Activated CD4-positive, alpha-beta T cell treated with anti-CD3 and anti-CD28 coated beads for 36 hours (primary cell): ENCODE results near the gene ETV2. TPM values are rescaled to one million over a fixed set of nuclear protein-coding genes. Genes with fewer than 3 reads are reported as not detected.
"Not testable (repeated sequence)": the region's sequence is repeated elsewhere in the genome, so short reads cannot be mapped to it uniquely, and the experiment has no call there.

Experiments
- ATAC-seq: fragments of 200-7000 bp; cut with Tn5 transposase; one replicate; pipeline ENCODE4 v1.10.0; 2021; ENCODE audit warnings: mild to moderate bottlenecking, moderate library complexity
- CTCF ChIA-PET: fragments of 350-600 bp; sonication (Branson Sonifier 250); formaldehyde crosslinking; loops from one replicate; lab custom pipeline; 2021; ENCODE audit warnings: antibody characterized with exemption; lab: Charles Lee
- POLR2A ChIA-PET: fragments of 350-600 bp; sonication (Branson Sonifier 250); formaldehyde crosslinking; loops from one replicate; lab custom pipeline; 2021; ENCODE audit warnings: antibody characterized with exemption, inconsistent platforms; lab: Charles Lee
- DNase-seq: peaks from one replicate; pipeline ENCODE4 v3.0.0-alpha.2; 2020
- H3K27ac Mint-ChIP-seq: one replicate; pipeline ENCODE4 v1.8.0; 2021; ENCODE audit warnings: mixed read lengths
- H3K27me3 Mint-ChIP-seq: one replicate; pipeline ENCODE4 v1.8.0; 2021; ENCODE audit warnings: mixed read lengths
- H3K36me3 Mint-ChIP-seq: one replicate; pipeline ENCODE4 v1.8.0; 2021; ENCODE audit warnings: low read depth, mixed read lengths
- H3K4me1 Mint-ChIP-seq: one replicate; pipeline ENCODE4 v1.8.0; 2021; ENCODE audit warnings: mixed read lengths
- H3K4me3 Mint-ChIP-seq: one replicate; pipeline ENCODE4 v1.8.0; 2021; ENCODE audit warnings: mild to moderate bottlenecking, moderate library complexity, mixed read lengths
- H3K9me3 Mint-ChIP-seq: one replicate; pipeline ENCODE4 v1.8.0; 2021; ENCODE audit warnings: low read depth, mixed read lengths
- intact Hi-C, 2 experiments: fragments of 100-400 bp; cut with DNase I in 1 of 2; cut with micrococcal nuclease in 1 of 2; formaldehyde crosslinking; loops; one replicate each; pipeline versions ENCODE4 v1.14.2 to v1.15.1; 2022 to 2024; cut with DNase I, micrococcal nuclease
- total RNA-seq, 2 experiments: library from RNA; stranded (reverse); gene quantifications; one replicate each; pipeline ENCODE4 v1.2.3, GENCODE V29; 2021

Gene ETV2
- total RNA-seq, 2 experiments from 2014 or later = 0.37 to 1.1 TPM

GRCh38 chr19:35689836-35690235 is 48.3 kb downstream of the ETV2 start:
- Mint-ChIP-seq H3K4me1 (peaks cover 8% of the 10 kb centered on the region), H3K4me3 (no peak overlapping the region), H3K36me3 (no peaks in the 10 kb centered on the region), H3K27me3 (no peaks in the 10 kb centered on the region), H3K27ac (no peak overlapping the region), H3K9me3 (no peaks in the 10 kb centered on the region)
- CTCF ChIA-PET = interaction anchor here (0.7 to 1.2 kb wide), 2 partner anchors 23 to 24 kb away, joined by 3 to 4 read pairs; partner anchors contain the start of gene UPK1A
- DNase-seq (no peak), ATAC-seq (no peak)
- POLR2A ChIA-PET = no interaction called here
- intact Hi-C loops = loop anchor here (5.0 kb wide), 3 partner anchors 143 to 192 kb away; partner anchors contain the start of gene TMEM147 (in 1 of the 2)

GRCh38 chr19:35691106-35691505 is 49.6 kb downstream of the ETV2 start:
- H3K9me3 Mint-ChIP-seq, H3K36me3 Mint-ChIP-seq, DNase-seq, POLR2A ChIA-PET, H3K27me3 Mint-ChIP-seq, H3K4me3 Mint-ChIP-seq, H3K4me1 Mint-ChIP-seq, H3K27ac Mint-ChIP-seq, ATAC-seq: not testable (repeated sequence)
- CTCF ChIA-PET = interaction anchor here (0.6 to 9.5 kb wide), 2 partner anchors 21 to 283 kb away, joined by 3 to 106 read pairs; no protein-coding TSS in a partner anchor
- intact Hi-C loops = loop anchor here (5.0 kb wide), 3 partner anchors 144 to 191 kb away; partner anchors contain the start of gene TMEM147 (in 1 of the 2)

GRCh38 chr19:35692010-35692409 is 50.5 kb downstream of the ETV2 start:
- Mint-ChIP-seq H3K36me3 (no peaks in the 10 kb centered on the region), H3K4me3 (no peak overlapping the region), H3K9me3 (no peaks in the 10 kb centered on the region), H3K27ac (no peak overlapping the region), H3K4me1 (peaks cover 16% of the 10 kb centered on the region), H3K27me3 (no peaks in the 10 kb centered on the region)
- intact Hi-C loops = loop anchor here (2.0 to 5.0 kb wide), 4 partner anchors 49 to 190 kb away; partner anchors contain the start of gene TMEM147 (in 1 of the 2)
- ATAC-seq (no peak), DNase-seq (no peak)
- CTCF ChIA-PET = interaction anchor here (0.6 to 9.5 kb wide), 5 partner anchors 20 to 330 kb away, joined by 3 to 106 read pairs (median 5); no protein-coding TSS in a partner anchor
- POLR2A ChIA-PET = interaction anchor here (0.7 kb wide), 1 partner anchor 10 kb away, joined by 13 read pairs; no protein-coding TSS in a partner anchor

GRCh38 chr19:35693422-35693821 is 51.9 kb downstream of the ETV2 start:
- H3K4me1 Mint-ChIP-seq = peaks cover 17% of the 10 kb centered on the region
- no peaks in the 10 kb centered on the region for H3K27me3 Mint-ChIP-seq
- CTCF ChIA-PET = interaction anchor here (0.9 to 9.5 kb wide), 3 partner anchors 9 to 28 kb away, joined by 3 to 106 read pairs (median 3); no protein-coding TSS in a partner anchor
- no peak for DNase-seq
- ATAC-seq = peak; percentile 1
- H3K36me3 Mint-ChIP-seq = no peaks in the 10 kb centered on the region
- POLR2A ChIA-PET = no interaction called here
- H3K9me3 Mint-ChIP-seq = no peaks in the 10 kb centered on the region
- H3K27ac Mint-ChIP-seq = no peak overlapping the region
- no peak overlapping the region for H3K4me3 Mint-ChIP-seq
- intact Hi-C loops = loop anchor here (1.0 to 5.0 kb wide), 9 partner anchors 24 to 238 kb away; partner anchors contain the start of genes PROSER3 (in 1 of the 2) and TMEM147 (in 1 of the 2)

- Mint-ChIP-seq H3K4me1 (peaks cover 17% of the 10 kb centered on the region), H3K9me3 (no peaks in the 10 kb centered on the region), H3K36me3 (no peaks in the 10 kb centered on the region), H3K27ac (peak overlapping the region; percentile 43), H3K27me3 (no peaks in the 10 kb centered on the region), H3K4me3 (no peak overlapping the region)
- POLR2A ChIA-PET = interaction anchor here (1.2 to 1.3 kb wide), 2 partner anchors 17 to 19 kb away, joined by 3 to 4 read pairs; no protein-coding TSS in a partner anchor
- intact Hi-C loops = loop anchor here (1.0 to 5.0 kb wide), 10 partner anchors 23 to 237 kb away; partner anchors contain the start of genes ARHGAP33 (in 1 of the 2), PROSER3 (in 1 of the 2) and TMEM147 (in 1 of the 2)
- ATAC-seq (peak; percentile 97), DNase-seq (peak; percentile 95)
- CTCF ChIA-PET = interaction anchor here (0.6 to 9.5 kb wide), 22 partner anchors 9 to 1817 kb away, joined by 3 to 106 read pairs (median 4); partner anchors contain the start of genes COX6B1, LIN37 and ZBTB32
These were observed 52.5 kb downstream of the ETV2 start for GRCh38 chr19:35693835-35694599.

Other genes starting within 250 kb of the ETV2 start
- gene FFAR2, start 193.5 kb upstream of the ETV2 start, total RNA-seq = not detected
- gene KRTDAP, start 151.3 kb upstream of the ETV2 start, total RNA-seq = not detected
- 1 to 10 TPM; 1.1 to 1.3 TPM for gene DMKN, start 128.1 kb upstream of the ETV2 start, total RNA-seq
- not detected for gene SBSN, start 113.4 kb upstream of the ETV2 start, total RNA-seq
- gene GAPDHS, start 108.3 kb upstream of the ETV2 start, total RNA-seq = not detected
- gene TMEM147, start 96.1 kb upstream of the ETV2 start, total RNA-seq = 10 to 100 TPM; 73.1 to 73.8 TPM
- gene ATP4A, start 78.1 kb upstream of the ETV2 start, total RNA-seq = not detected
- not detected for gene PMIS2, start 55.6 kb upstream of the ETV2 start, total RNA-seq
- gene HAUS5, start 29.0 kb upstream of the ETV2 start, total RNA-seq = 10 to 100 TPM; 39.7 to 41.0 TPM
- gene RBM42, start 12.7 kb upstream of the ETV2 start, total RNA-seq = 10 to 100 TPM; 87.5 to 94.4 TPM
- 100 to 1,000 TPM; 385 to 437 TPM for gene COX6B1, start 6.6 kb downstream of the ETV2 start, total RNA-seq
- gene UPK1A, start 24.8 kb downstream of the ETV2 start, total RNA-seq = 1 to 10 TPM; 1.2 to 1.8 TPM
- gene ZBTB32, start 62.8 kb downstream of the ETV2 start, total RNA-seq = 100 to 1,000 TPM; 232 to 265 TPM
- gene KMT2B, start 76.3 kb downstream of the ETV2 start, total RNA-seq = 10 to 100 TPM; 48.6 to 49.4 TPM
- gene IGFLR1, start 100.7 kb downstream of the ETV2 start, total RNA-seq = 10 to 100 TPM; 71.4 to 80.2 TPM
- gene U2AF1L4, start 103.7 kb downstream of the ETV2 start, total RNA-seq = 10 to 100 TPM; 31.6 to 37.5 TPM
- 10 to 100 TPM; 36.0 to 37.9 TPM for gene PSENEN, start 103.9 kb downstream of the ETV2 start, total RNA-seq
- 10 to 100 TPM in 1 of 2 experiments, 1 to 10 TPM in 1; 8.4 to 12.7 TPM for gene LIN37, start 106.8 kb downstream of the ETV2 start, total RNA-seq
- gene HSPB6, start 115.3 kb downstream of the ETV2 start, total RNA-seq = under 1 TPM; 0.53 to 0.93 TPM
- 10 to 100 TPM; 39.8 to 62.8 TPM for gene PROSER3, start 116.4 kb downstream of the ETV2 start, total RNA-seq
- gene ARHGAP33, start 133.8 kb downstream of the ETV2 start, total RNA-seq = 10 to 100 TPM; 27.8 to 35.2 TPM
- not detected for gene PRODH2, start 171.1 kb downstream of the ETV2 start, total RNA-seq
- not detected for gene NPHS1, start 210.8 kb downstream of the ETV2 start, total RNA-seq
- gene KIRREL2, start 215.2 kb downstream of the ETV2 start, total RNA-seq = under 1 TPM; 0.93 to 0.98 TPM
- 1 to 10 TPM; 2.3 to 3.0 TPM for gene APLP1, start 226.8 kb downstream of the ETV2 start, total RNA-seq